Kidney epithelial cell (primary cell): ENCODE results near the gene TNP1. TPM values are rescaled to one million over a fixed set of nuclear protein-coding genes. Genes with fewer than 3 reads are reported as not detected.

ENCODE experiments used
- DNase-seq: peaks from one replicate; pipeline ENCODE4 v3.0.0-alpha.2; 2010; ENCODE audit warnings: low read depth
- H3K27me3 ChIP-seq: 2 replicates; pipeline ENCODE4 v1.6.0; 2011; ENCODE audit warnings: low read length; ENCODE audit not compliant: control insufficient read depth, insufficient read depth
- H3K36me3 ChIP-seq: 2 replicates; pipeline ENCODE4 v1.5.1; 2011; ENCODE audit warnings: low read length; ENCODE audit not compliant: control insufficient read depth, insufficient read depth
- H3K4me3 ChIP-seq: 2 replicates; pipeline ENCODE4 v1.5.1; 2011; ENCODE audit warnings: low read depth, mild to moderate bottlenecking, control low read depth, low read length
- total RNA-seq: library from RNA; depleted of rRNA; stranded (reverse); fragments of >200 nt; gene quantifications from 2 replicates; pipeline ENCODE4 v1.2.3, GENCODE V29; 2015
- TF ChIP-seq, protein P1 (sequence below): IDR thresholded peaks from 2 replicates; pipeline ENCODE4 v1.5.1; 2011; ENCODE audit warnings: mild to moderate bottlenecking, moderate library complexity, low read length, control low read depth, inconsistent platforms; ENCODE audit not compliant: insufficient read depth, poor library complexity, severe bottlenecking

TNP1 gene
- total RNA-seq, 1 donor from 2014 or later = not detected

DNA sequence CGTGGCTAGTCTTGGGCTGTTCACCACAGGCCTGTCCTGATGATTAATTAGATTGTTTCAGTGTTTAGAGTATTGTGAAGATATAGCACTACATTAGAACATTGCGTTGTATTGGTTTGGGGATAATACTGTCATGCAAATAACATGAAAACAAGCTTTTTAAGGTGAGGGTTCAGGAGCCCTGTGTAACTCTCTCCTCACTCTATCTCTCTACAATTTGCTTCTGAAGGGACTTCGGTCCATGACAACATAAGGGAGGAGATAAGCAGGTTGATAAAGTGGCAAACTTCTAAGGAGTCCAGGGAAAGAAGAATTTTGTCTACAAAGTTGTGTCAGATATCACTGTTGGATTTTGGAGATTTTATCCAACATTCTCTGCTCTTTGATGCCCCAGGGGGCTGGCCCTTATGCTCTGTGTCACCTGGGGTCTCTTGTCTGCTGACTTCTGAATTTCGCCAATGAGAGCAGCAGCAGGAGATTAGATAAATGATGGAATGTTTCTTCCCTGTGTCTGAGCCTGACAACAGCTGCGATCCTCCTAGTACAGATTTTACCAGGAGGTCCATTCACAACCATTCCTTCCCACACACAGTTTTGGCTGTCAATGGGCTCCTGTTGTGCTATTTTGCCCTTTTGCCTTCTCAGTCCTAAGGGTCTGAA, 3.3 kb downstream of the TNP1 start:
- Histone ChIP-seq H3K4me3 (no peak overlapping the region), H3K27me3 (no peaks in the 10 kb centered on the region), H3K36me3 (no peaks in the 10 kb centered on the region)
- DNase-seq = no peak
- TF ChIP-seq, protein P1, sequence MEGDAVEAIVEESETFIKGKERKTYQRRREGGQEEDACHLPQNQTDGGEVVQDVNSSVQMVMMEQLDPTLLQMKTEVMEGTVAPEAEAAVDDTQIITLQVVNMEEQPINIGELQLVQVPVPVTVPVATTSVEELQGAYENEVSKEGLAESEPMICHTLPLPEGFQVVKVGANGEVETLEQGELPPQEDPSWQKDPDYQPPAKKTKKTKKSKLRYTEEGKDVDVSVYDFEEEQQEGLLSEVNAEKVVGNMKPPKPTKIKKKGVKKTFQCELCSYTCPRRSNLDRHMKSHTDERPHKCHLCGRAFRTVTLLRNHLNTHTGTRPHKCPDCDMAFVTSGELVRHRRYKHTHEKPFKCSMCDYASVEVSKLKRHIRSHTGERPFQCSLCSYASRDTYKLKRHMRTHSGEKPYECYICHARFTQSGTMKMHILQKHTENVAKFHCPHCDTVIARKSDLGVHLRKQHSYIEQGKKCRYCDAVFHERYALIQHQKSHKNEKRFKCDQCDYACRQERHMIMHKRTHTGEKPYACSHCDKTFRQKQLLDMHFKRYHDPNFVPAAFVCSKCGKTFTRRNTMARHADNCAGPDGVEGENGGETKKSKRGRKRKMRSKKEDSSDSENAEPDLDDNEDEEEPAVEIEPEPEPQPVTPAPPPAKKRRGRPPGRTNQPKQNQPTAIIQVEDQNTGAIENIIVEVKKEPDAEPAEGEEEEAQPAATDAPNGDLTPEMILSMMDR = no peak

- TF ChIP-seq, protein P1 = no peak
- H3K36me3 ChIP-seq = no peaks in the 10 kb centered on the region
- DNase-seq = no peak
- H3K4me3 ChIP-seq = no peak overlapping the region
- H3K27me3 ChIP-seq = no peaks in the 10 kb centered on the region
These were observed 4.3 kb downstream of the TNP1 start for GRCh38 chr2:216855605-216856004.

GRCh38 chr2:216855079-216855478, 4.8 kb downstream of the TNP1 start:
- Histone ChIP-seq H3K4me3 (no peak overlapping the region), H3K36me3 (no peaks in the 10 kb centered on the region), H3K27me3 (no peaks in the 10 kb centered on the region)
- TF ChIP-seq, protein P1 = no peak
- no peak for DNase-seq

- Histone ChIP-seq H3K27me3 (no peaks in the 10 kb centered on the region), H3K4me3 (no peak overlapping the region), H3K36me3 (no peaks in the 10 kb centered on the region)
- no peak for DNase-seq
- TF ChIP-seq, protein P1 = no peak
These were observed 8.3 kb downstream of the TNP1 start for GRCh38 chr2:216851486-216852090.

DNA sequence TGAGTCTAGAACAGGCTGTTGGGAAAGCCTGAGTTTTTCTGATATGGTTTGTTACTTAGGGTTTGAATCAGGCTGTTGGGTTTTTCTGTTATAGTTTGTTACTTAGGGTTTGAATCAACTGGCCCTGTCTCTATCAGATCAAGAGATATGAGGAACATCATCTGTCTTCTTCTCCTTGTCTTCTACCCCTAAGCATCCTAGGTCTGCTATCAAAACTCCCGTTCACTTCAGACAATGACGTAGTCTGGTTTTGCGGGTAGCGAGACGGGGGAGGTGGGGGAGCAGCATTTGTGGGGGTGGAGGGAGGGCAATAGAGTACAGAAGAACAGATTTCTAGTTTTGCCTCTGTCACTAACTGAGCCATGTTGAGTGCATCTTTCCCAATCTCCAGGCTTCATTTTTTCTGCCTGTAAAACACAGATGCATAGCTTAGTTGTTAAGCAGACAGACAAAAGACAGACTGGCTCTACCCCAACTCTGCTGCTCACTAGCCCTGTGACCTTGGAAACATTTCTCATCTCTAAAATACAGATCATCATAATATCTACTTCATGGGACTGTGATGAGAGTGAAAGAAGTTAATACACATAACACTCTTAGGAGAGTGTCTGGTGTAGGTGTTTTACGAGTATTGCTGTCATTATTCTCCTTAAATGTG, 9.1 kb downstream of the TNP1 start:
- DNase-seq = no peak
- H3K36me3 ChIP-seq = no peaks in the 10 kb centered on the region
- H3K4me3 ChIP-seq = no peak overlapping the region
- no peaks in the 10 kb centered on the region for H3K27me3 ChIP-seq
- TF ChIP-seq, protein P1 = no peak
